Uterus (tissue), 2 donors: ENCODE results near the gene IFNAR2.

Experiments
- CTCF ChIP-seq, 4 experiments: fragments of 200-600 bp in 2 of 4; fragments of 450-650 bp in 2 of 4; sonication (generic) in 2 of 4; IDR thresholded peaks; one replicate each; pipeline ENCODE4 v1.5.1; 2016 to 2019; ENCODE audit warnings: antibody characterized with exemption in 4 of 4, mild to moderate bottlenecking in 2 of 4, moderate library complexity in 1 of 4
- POLR2A ChIP-seq, 2 donors: fragments of 450-650 bp; IDR thresholded peaks; one replicate each; pipeline ENCODE4 v1.6.1; 2016; ENCODE audit warnings: antibody characterized with exemption in 2 of 2, mild to moderate bottlenecking in 1 of 2, moderate library complexity in 1 of 2

- no peak for TF ChIP-seq CTCF (IDR thresholded peaks at IDR 0.05)
- TF ChIP-seq POLR2A (IDR thresholded peaks at IDR 0.05), result no peak
Observed at GRCh38 chr21:33185852-33186251, 43.9 kb upstream of the IFNAR2 start.
